Measurements from ENCODE around the gene CCNL2.

- no peak for TF ChIP-seq CTCF (conservative IDR thresholded peaks at IDR 0.05; ENCODE audit: low read length)
- no peak for TF ChIP-seq EZH2phosphoT487 (IDR thresholded peaks at IDR 0.05; ENCODE audit: borderline replicate concordance)
Measured at GRCh38 chr1:1432274-1432950, 33.3 kb upstream of the CCNL2 start.
